Hepatocyte (in vitro differentiated cells): Measurements from ENCODE around the gene GTF2B. TPM values are rescaled to one million over a fixed set of nuclear protein-coding genes. Genes with fewer than 3 reads are reported as not detected.
"Not testable (repeated sequence)": the region's sequence is repeated elsewhere in the genome, so short reads cannot be mapped to it uniquely, and the experiment has no call there.

Experiments
- DNase-seq: peaks from one replicate; pipeline ENCODE4 v3.0.0-alpha.2; 2016; ENCODE audit warnings: low spot score
- H2AFZ ChIP-seq: fragments of 200-600 bp; sonication (generic); 2 replicates; pipeline ENCODE4 v1.6.0; 2016; ENCODE audit warnings: antibody characterized with exemption, mild to moderate bottlenecking
- H3K27ac ChIP-seq: fragments of 200-600 bp; sonication (generic); 2 replicates; pipeline ENCODE4 v1.5.1; 2016; ENCODE audit warnings: mild to moderate bottlenecking
- H3K27me3 ChIP-seq: fragments of 200-600 bp; sonication (generic); 2 replicates; pipeline ENCODE4 v1.6.1; 2016
- H3K36me3 ChIP-seq: fragments of 200-600 bp; sonication (generic); replicated peaks from 2 replicates; pipeline ENCODE4 v1.5.1; 2016; ENCODE audit warnings: low read depth; ENCODE audit not compliant: insufficient read depth
- H3K4me1 ChIP-seq: fragments of 200-600 bp; sonication (generic); 2 replicates; pipeline ENCODE4 v1.5.1; 2016; ENCODE audit warnings: mild to moderate bottlenecking, moderate library complexity; ENCODE audit not compliant: insufficient read depth
- H3K4me2 ChIP-seq: fragments of 200-600 bp; sonication (generic); 2 replicates; pipeline ENCODE4 v1.6.0; 2016
- H3K4me3 ChIP-seq: fragments of 200-600 bp; sonication (generic); 2 replicates; pipeline ENCODE4 v1.5.1; 2016; ENCODE audit warnings: mild to moderate bottlenecking
- H3K79me2 ChIP-seq: fragments of 200-600 bp; sonication (generic); 2 replicates; pipeline ENCODE4 v1.6.0; 2017; ENCODE audit warnings: mild to moderate bottlenecking
- H3K9me2 ChIP-seq: fragments of 200-600 bp; sonication (generic); replicated peaks from 2 replicates; pipeline ENCODE4 v1.6.0; 2017; ENCODE audit warnings: mild to moderate bottlenecking; ENCODE audit not compliant: insufficient read depth
- H3K9me3 ChIP-seq: fragments of 200-600 bp; sonication (generic); 2 replicates; pipeline ENCODE4 v1.5.1; 2016; ENCODE audit warnings: low read depth, mild to moderate bottlenecking
- H4K20me1 ChIP-seq: fragments of 200-600 bp; sonication (generic); 2 replicates; pipeline ENCODE4 v1.6.0; 2016; ENCODE audit warnings: mild to moderate bottlenecking; ENCODE audit not compliant: insufficient read depth, poor library complexity, severe bottlenecking
- EZH2 ChIP-seq: fragments of 200-600 bp; sonication (generic); IDR thresholded peaks from 2 replicates; pipeline ENCODE4 v1.6.1; 2016; ENCODE audit warnings: antibody characterized with exemption, mild to moderate bottlenecking, borderline replicate concordance
- EZH2phosphoT487 ChIP-seq: fragments of 200-600 bp; sonication (generic); IDR thresholded peaks from one replicate; pipeline ENCODE4 v1.6.1; 2018; ENCODE audit warnings: antibody characterized with exemption, mild to moderate bottlenecking, low read depth, moderate library complexity; ENCODE audit not compliant: unreplicated experiment, severe bottlenecking
- WGBS: methylation state at CpG from one replicate; pipeline ENCODE4 v1.1.6; 2016; ENCODE audit warnings: low lambda C conversion rate; ENCODE audit errors: missing lambda C conversion rate; 5-methylcytosine and 5-hydroxymethylcytosine counted together
- polyA plus RNA-seq: library from polyadenylated mRNA; unstranded; fragments of >200 nt; fragmentation: Nextera tagmentation; extraction: Ambion mirVana; gene quantifications from 2 replicates; pipeline ENCODE4 v1.2.1, GENCODE V29; 2016
- total RNA-seq: library from RNA; depleted of rRNA; stranded (reverse); fragments of >200 nt; gene quantifications from 2 replicates; pipeline ENCODE4 v1.2.3, GENCODE V29; 2014
- TF ChIP-seq, protein P1 (sequence below): fragments of 200-600 bp; sonication (generic); IDR thresholded peaks from 2 replicates; pipeline ENCODE4 v1.5.1; 2016; ENCODE audit warnings: antibody characterized with exemption, mild to moderate bottlenecking; ENCODE audit not compliant: poor library complexity

GTF2B gene
- total and polyA plus RNA-seq, 2 experiments from 2014 or later = 43.1 to 52.6 TPM

DNA sequence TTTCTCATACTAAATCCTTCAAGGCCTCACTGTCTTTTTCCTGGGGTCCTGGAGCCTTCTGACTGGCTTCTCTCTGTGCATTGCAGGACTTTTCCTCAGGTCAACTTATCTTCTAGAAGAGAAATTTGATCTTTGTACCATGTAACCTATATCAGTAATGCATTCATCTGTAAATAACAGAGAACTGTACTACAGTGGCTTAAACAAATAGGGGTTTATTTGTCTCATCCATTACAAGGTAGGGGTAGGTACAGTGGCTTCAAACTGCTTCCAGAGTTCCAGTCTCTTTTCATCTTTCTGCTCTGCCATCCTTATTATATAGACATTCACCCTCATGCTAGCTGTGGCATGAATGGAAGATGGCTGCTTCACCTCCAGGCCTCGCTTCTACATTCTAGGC lies 29.5 kb upstream of the GTF2B start:
- H3K4me2 ChIP-seq = no peak overlapping the region
- no peaks in the 10 kb centered on the region for H3K4me1 ChIP-seq
- no peaks in the 10 kb centered on the region for H3K9me2 ChIP-seq
- no peaks in the 10 kb centered on the region for H4K20me1 ChIP-seq
- no peak overlapping the region for H3K27ac ChIP-seq
- TF ChIP-seq EZH2 (no peak), EZH2phosphoT487 (no peak)
- TF ChIP-seq, protein P1, sequence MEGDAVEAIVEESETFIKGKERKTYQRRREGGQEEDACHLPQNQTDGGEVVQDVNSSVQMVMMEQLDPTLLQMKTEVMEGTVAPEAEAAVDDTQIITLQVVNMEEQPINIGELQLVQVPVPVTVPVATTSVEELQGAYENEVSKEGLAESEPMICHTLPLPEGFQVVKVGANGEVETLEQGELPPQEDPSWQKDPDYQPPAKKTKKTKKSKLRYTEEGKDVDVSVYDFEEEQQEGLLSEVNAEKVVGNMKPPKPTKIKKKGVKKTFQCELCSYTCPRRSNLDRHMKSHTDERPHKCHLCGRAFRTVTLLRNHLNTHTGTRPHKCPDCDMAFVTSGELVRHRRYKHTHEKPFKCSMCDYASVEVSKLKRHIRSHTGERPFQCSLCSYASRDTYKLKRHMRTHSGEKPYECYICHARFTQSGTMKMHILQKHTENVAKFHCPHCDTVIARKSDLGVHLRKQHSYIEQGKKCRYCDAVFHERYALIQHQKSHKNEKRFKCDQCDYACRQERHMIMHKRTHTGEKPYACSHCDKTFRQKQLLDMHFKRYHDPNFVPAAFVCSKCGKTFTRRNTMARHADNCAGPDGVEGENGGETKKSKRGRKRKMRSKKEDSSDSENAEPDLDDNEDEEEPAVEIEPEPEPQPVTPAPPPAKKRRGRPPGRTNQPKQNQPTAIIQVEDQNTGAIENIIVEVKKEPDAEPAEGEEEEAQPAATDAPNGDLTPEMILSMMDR = no peak
- H3K9me3 ChIP-seq = peaks cover 20% of the 10 kb centered on the region
- H3K79me2 ChIP-seq = no peaks in the 10 kb centered on the region
- DNase-seq = no peak
- no peaks in the 10 kb centered on the region for H3K27me3 ChIP-seq
- no peak overlapping the region for H3K4me3 ChIP-seq
- H3K36me3 ChIP-seq = no peaks in the 10 kb centered on the region
- WGBS = 100% methylated on average over 1 of the region's 1 CpG
- no peak overlapping the region for H2AFZ ChIP-seq

DNA sequence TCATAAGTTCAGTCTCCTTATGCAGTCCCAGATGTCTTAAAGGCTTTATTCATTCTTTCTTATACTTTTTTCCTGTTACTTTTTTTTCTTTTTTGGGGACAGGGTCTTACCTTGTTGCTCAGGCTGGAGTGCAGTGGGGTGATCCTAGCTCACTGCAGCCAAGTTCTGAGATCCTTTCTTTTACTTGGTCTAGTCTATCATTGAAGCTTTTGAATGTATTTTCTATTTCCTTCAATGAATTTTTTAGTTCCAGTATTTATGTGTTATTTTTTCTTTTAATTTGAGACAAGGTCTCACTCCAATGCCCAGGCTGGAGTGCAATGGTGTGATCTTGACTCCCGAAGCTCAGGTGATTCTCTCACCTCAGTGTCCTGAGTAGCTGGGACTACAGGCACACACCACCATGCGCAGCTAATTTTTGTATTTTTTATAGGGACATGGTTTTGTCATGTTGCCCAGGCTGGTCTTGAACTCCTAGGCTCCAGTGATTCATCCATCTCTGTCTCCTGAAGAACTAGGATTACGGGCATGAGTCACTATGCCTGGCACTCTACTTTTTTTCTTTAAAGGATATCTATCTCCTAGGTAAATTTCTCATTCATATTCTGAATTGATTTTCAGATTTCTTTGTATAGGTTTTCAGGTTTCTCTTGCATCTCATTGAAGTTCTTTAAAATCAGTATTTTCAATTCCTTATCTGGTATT lies 26.1 kb upstream of the GTF2B start:
- H3K27ac ChIP-seq = no peak overlapping the region
- no peaks in the 10 kb centered on the region for H3K9me2 ChIP-seq
- no peaks in the 10 kb centered on the region for H3K79me2 ChIP-seq
- no peaks in the 10 kb centered on the region for H3K27me3 ChIP-seq
- no peak overlapping the region for H3K4me3 ChIP-seq
- no peak overlapping the region for H3K4me2 ChIP-seq
- TF ChIP-seq, protein P1 = no peak
- TF ChIP-seq EZH2 (no peak), EZH2phosphoT487 (no peak)
- no peaks in the 10 kb centered on the region for H3K36me3 ChIP-seq
- peaks cover 20% of the 10 kb centered on the region for H3K9me3 ChIP-seq
- no peaks in the 10 kb centered on the region for H4K20me1 ChIP-seq
- WGBS = 100% methylated on average over 3 of the region's 3 CpGs
- DNase-seq = no peak
- no peak overlapping the region for H2AFZ ChIP-seq
- no peaks in the 10 kb centered on the region for H3K4me1 ChIP-seq

- DNase-seq = no peak
- Histone ChIP-seq H3K4me2 (no peak overlapping the region), H3K4me3 (no peak overlapping the region), H3K27me3 (no peaks in the 10 kb centered on the region), H3K79me2 (no peaks in the 10 kb centered on the region), H4K20me1 (no peaks in the 10 kb centered on the region), H3K9me2 (no peaks in the 10 kb centered on the region), H3K36me3 (no peaks in the 10 kb centered on the region), H3K4me1 (no peaks in the 10 kb centered on the region), H3K9me3 (peaks cover 20% of the 10 kb centered on the region), H2AFZ (no peak overlapping the region), H3K27ac (no peak overlapping the region)
- TF ChIP-seq EZH2 = no peak
- TF ChIP-seq EZH2phosphoT487 = no peak
- TF ChIP-seq, protein P1 = no peak
- 100% methylated on average over 1 of the region's 1 CpG for WGBS
Observed at GRCh38 chr1:88916883-88917282, 25.5 kb upstream of the GTF2B start.

- H4K20me1 ChIP-seq, H3K79me2 ChIP-seq, H3K4me3 ChIP-seq, H3K4me1 ChIP-seq, H3K27me3 ChIP-seq, H3K9me2 ChIP-seq, H3K27ac ChIP-seq, H3K9me3 ChIP-seq, H2AFZ ChIP-seq, H3K4me2 ChIP-seq, DNase-seq, H3K36me3 ChIP-seq: not testable (repeated sequence)
- WGBS = 91% methylated on average over 9 of the region's 9 CpGs
Observed at GRCh38 chr1:88911800-88912199, 20.4 kb upstream of the GTF2B start.
